ENCODE data around the gene CACNB4.

DNA sequence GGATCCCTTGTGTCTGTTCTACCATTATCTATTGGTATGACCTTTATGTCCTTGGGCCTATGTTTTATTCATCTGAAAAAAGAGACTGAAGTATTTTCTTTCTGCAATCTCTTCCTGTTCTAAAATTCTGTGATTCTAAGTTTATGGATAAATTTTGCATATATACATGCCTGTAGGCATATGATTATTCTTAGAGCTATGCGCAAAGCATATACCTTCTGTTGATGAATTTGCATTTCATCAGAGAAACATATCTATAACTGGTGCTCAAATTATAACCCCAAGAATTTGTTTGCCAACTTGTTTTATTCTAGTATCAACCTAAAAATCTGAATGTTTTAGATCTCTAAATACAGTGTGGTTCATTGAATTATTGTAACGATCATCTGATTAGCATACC lies 6.7 kb downstream of the CACNB4 start:
- TF ChIP-seq, protein P1, sequence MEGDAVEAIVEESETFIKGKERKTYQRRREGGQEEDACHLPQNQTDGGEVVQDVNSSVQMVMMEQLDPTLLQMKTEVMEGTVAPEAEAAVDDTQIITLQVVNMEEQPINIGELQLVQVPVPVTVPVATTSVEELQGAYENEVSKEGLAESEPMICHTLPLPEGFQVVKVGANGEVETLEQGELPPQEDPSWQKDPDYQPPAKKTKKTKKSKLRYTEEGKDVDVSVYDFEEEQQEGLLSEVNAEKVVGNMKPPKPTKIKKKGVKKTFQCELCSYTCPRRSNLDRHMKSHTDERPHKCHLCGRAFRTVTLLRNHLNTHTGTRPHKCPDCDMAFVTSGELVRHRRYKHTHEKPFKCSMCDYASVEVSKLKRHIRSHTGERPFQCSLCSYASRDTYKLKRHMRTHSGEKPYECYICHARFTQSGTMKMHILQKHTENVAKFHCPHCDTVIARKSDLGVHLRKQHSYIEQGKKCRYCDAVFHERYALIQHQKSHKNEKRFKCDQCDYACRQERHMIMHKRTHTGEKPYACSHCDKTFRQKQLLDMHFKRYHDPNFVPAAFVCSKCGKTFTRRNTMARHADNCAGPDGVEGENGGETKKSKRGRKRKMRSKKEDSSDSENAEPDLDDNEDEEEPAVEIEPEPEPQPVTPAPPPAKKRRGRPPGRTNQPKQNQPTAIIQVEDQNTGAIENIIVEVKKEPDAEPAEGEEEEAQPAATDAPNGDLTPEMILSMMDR (IDR thresholded peaks at IDR 0.05) = no peak
- TF ChIP-seq EP300 (IDR thresholded peaks at IDR 0.05; ENCODE audit: low read depth) = no peak
